Panc1 (cell line): ENCODE data around the gene NCKAP5. TPM values are rescaled to one million over a fixed set of nuclear protein-coding genes. Genes with fewer than 3 reads are reported as not detected.

Source experiments
- ATAC-seq: fragments of 200-7000 bp; cut with Tn5 transposase; 2 replicates; pipeline ENCODE4 v1.9.1; 2020; ENCODE audit warnings: mild to moderate bottlenecking, moderate library complexity
- BruUV-seq: library from RNA; stranded (reverse); fragments of 400-500 nt; replicated peaks from 2 replicates; lab custom pipeline; 2021; lab: Mats Ljungman, UMichigan
- CTCF ChIA-PET: fragments of 300-600 bp; sonication (Branson Sonifier 250); formaldehyde crosslinking; loops from one replicate; lab custom pipeline; 2022; ENCODE audit warnings: antibody characterized with exemption; lab: Charles Lee
- POLR2A ChIA-PET: fragments of 300-600 bp; sonication (Branson Sonifier 250); formaldehyde crosslinking; loops from one replicate; lab custom pipeline; 2022; ENCODE audit warnings: antibody characterized with exemption; lab: Charles Lee
- DNase-seq: peaks from one replicate; pipeline ENCODE4 v3.0.0-alpha.2; 2010; ENCODE audit warnings: low read depth, low spot score
- H3K27ac ChIP-seq: 2 replicates; pipeline ENCODE4 v1.5.1; 2011; ENCODE audit warnings: mild to moderate bottlenecking, low read length, inconsistent platforms
- H3K27me3 ChIP-seq: fragments of 200-500 bp; sonication (Bioruptor generic); 2 replicates; pipeline ENCODE4 v1.6.0; 2014; ENCODE audit warnings: low read length, inconsistent platforms; ENCODE audit not compliant: control insufficient read depth, insufficient read depth
- H3K36me3 ChIP-seq: fragments of 200-500 bp; sonication (Bioruptor generic); 2 replicates; pipeline ENCODE4 v1.5.1; 2014; ENCODE audit warnings: inconsistent platforms, mild to moderate bottlenecking, low read length, moderate library complexity; ENCODE audit not compliant: control insufficient read depth, insufficient read depth
- H3K4me1 ChIP-seq: 2 replicates; pipeline ENCODE4 v1.5.1; 2011; ENCODE audit warnings: inconsistent platforms, mild to moderate bottlenecking, low read length, moderate library complexity; ENCODE audit not compliant: control insufficient read depth, insufficient read depth
- H3K4me3 ChIP-seq, 2 experiments: 2 replicates each; pipeline ENCODE4 v1.5.1; 2011 to 2012; ENCODE audit warnings: low read depth in 2 of 2, low read length in 2 of 2, mild to moderate bottlenecking in 2 of 2, inconsistent platforms in 1 of 2, moderate library complexity in 1 of 2
- H3K9me3 ChIP-seq: fragments of 200-500 bp; sonication (Bioruptor generic); 2 replicates; pipeline ENCODE4 v1.5.1; 2014; ENCODE audit warnings: low read depth, mild to moderate bottlenecking, inconsistent platforms, low read length, moderate library complexity; ENCODE audit not compliant: control insufficient read depth, insufficient read depth
- CTCF ChIP-seq: fragments of 450-650 bp; IDR thresholded peaks from 2 replicates; pipeline ENCODE4 v1.5.1; 2017; ENCODE audit warnings: mild to moderate bottlenecking
- POLR2AphosphoS5 ChIP-seq: IDR thresholded peaks from 2 replicates; pipeline ENCODE4 v1.6.1; 2012; ENCODE audit warnings: mild to moderate bottlenecking, low read depth, low read length, moderate library complexity
- REST ChIP-seq, 2 experiments: IDR thresholded peaks; 2 replicates each; pipeline ENCODE4 v1.6.1; 2011 to 2012; ENCODE audit warnings: low read depth in 2 of 2, control low read depth in 1 of 2, low read length in 1 of 2, mild to moderate bottlenecking in 1 of 2, moderate library complexity in 1 of 2; ENCODE audit not compliant: insufficient read depth in 1 of 2
- SIN3A ChIP-seq: IDR thresholded peaks from 2 replicates; pipeline ENCODE4 v1.6.1; 2012; ENCODE audit warnings: low read depth, mild to moderate bottlenecking, low read length, moderate library complexity, borderline replicate concordance; ENCODE audit not compliant: insufficient read depth
- TCF7L2 ChIP-seq: IDR thresholded peaks from 2 replicates; pipeline ENCODE4 v1.6.1; 2011; ENCODE audit warnings: mild to moderate bottlenecking, low read depth, low read length, inconsistent platforms
- in situ Hi-C: cut with HindIII; loops from 2 replicates; pipeline ENCODE4 v1.10.0; 2016; ENCODE audit warnings: low sequenced_read_pairs, low pct_unique_long_range_greater_than_20kb
- intact Hi-C: fragments of 100-400 bp; cut with micrococcal nuclease; formaldehyde crosslinking; loops from one replicate; pipeline ENCODE4 v1.10.0; 2022; ENCODE audit not compliant: unreplicated experiment
- total RNA-seq: library from RNA; stranded (reverse); gene quantifications from one replicate; pipeline ENCODE4 v1.2.1, GENCODE V29; 2021; ENCODE audit not compliant: unreplicated experiment

The NCKAP5 gene
- total RNA-seq, 1 experiment from 2014 or later = 0.10 TPM

GRCh38 chr2:132984731-132985130 is 583.5 kb downstream of the NCKAP5 start:
- in situ Hi-C loops = no loop called here
- no TSS peak for BruUV-seq
- Histone ChIP-seq H3K36me3 (no peaks in the 10 kb centered on the region), H3K4me1 (no peaks in the 10 kb centered on the region), H3K27ac (no peak overlapping the region), H3K9me3 (no peaks in the 10 kb centered on the region), H3K27me3 (no peaks in the 10 kb centered on the region), H3K4me3 (no peak overlapping the region)
- TF ChIP-seq TCF7L2 = no peak
- TF ChIP-seq POLR2AphosphoS5 = no peak
- TF ChIP-seq CTCF = no peak
- TF ChIP-seq SIN3A = no peak
- TF ChIP-seq REST (IDR thresholded peaks at IDR 0.05; ENCODE audit: insufficient read depth in 1 of 2, low read depth in 2 of 2, low read length in 1 of 2) = no peak
- ATAC-seq (no peak), DNase-seq (no peak)
- CTCF ChIA-PET = no interaction called here
- POLR2A ChIA-PET = no interaction called here
- intact Hi-C loops = no loop called here

- H3K36me3 ChIP-seq = no peaks in the 10 kb centered on the region
- no peaks in the 10 kb centered on the region for H3K9me3 ChIP-seq
- no peak overlapping the region for H3K27ac ChIP-seq
- CTCF ChIA-PET = no interaction called here
- ATAC-seq (no peak), DNase-seq (no peak)
- TF ChIP-seq CTCF (no peak), TCF7L2 (no peak), REST (IDR thresholded peaks at IDR 0.05; ENCODE audit: insufficient read depth in 1 of 2, low read depth in 2 of 2, low read length in 1 of 2) (no peak), POLR2AphosphoS5 (no peak), SIN3A (no peak)
- H3K4me3 ChIP-seq = no peak overlapping the region
- intact Hi-C loops (no loop called here), in situ Hi-C loops (no loop called here)
- H3K27me3 ChIP-seq = no peaks in the 10 kb centered on the region
- POLR2A ChIA-PET = no interaction called here
- H3K4me1 ChIP-seq = no peaks in the 10 kb centered on the region
- BruUV-seq = no TSS peak
These were observed 588.0 kb downstream of the NCKAP5 start for GRCh38 chr2:132980304-132980703.
